ENCODE results near the gene SOBP.

Gene SOBP

GRCh38 chr6:107534571-107535141 is 44.7 kb downstream of the SOBP start:
- in situ Hi-C loops (cut with MboI; ENCODE audit: low pct_unique_long_range_greater_than_20kb, low sequenced_read_pairs, unreplicated experiment) = no loop called here
- DNase-seq (ENCODE audit: low spot score) = no peak
- TF ChIP-seq CTCF (IDR thresholded peaks at IDR 0.05; ENCODE audit: extremely low read depth, insufficient read depth, missing control alignments) = no peak

- DNase-seq (ENCODE audit: low spot score) = no peak
- TF ChIP-seq CTCF (IDR thresholded peaks at IDR 0.05; ENCODE audit: extremely low read depth, insufficient read depth, missing control alignments) = no peak
- in situ Hi-C loops (cut with MboI; ENCODE audit: low pct_unique_long_range_greater_than_20kb, low sequenced_read_pairs, unreplicated experiment) = no loop called here
Observed at GRCh38 chr6:107535626-107536025, 45.7 kb downstream of the SOBP start.

GRCh38 chr6:107536180-107536961 is 46.5 kb downstream of the SOBP start:
- no peak for DNase-seq (ENCODE audit: low spot score)
- TF ChIP-seq CTCF (IDR thresholded peaks at IDR 0.05; ENCODE audit: extremely low read depth, insufficient read depth, missing control alignments) = no peak
- in situ Hi-C loops (cut with MboI; ENCODE audit: low pct_unique_long_range_greater_than_20kb, low sequenced_read_pairs, unreplicated experiment) = no loop called here

GRCh38 chr6:107537559-107537958 is 47.6 kb downstream of the SOBP start:
- no peak for TF ChIP-seq CTCF (IDR thresholded peaks at IDR 0.05; ENCODE audit: extremely low read depth, insufficient read depth, missing control alignments)
- in situ Hi-C loops (cut with MboI; ENCODE audit: low pct_unique_long_range_greater_than_20kb, low sequenced_read_pairs, unreplicated experiment) = no loop called here
- DNase-seq (ENCODE audit: low spot score) = no peak

GRCh38 chr6:107538856-107539387 is 49.0 kb downstream of the SOBP start:
- DNase-seq (ENCODE audit: low spot score) = no peak
- in situ Hi-C loops (cut with MboI; ENCODE audit: low pct_unique_long_range_greater_than_20kb, low sequenced_read_pairs, unreplicated experiment) = no loop called here
- TF ChIP-seq CTCF (IDR thresholded peaks at IDR 0.05; ENCODE audit: extremely low read depth, insufficient read depth, missing control alignments) = no peak

- no peak for DNase-seq (ENCODE audit: low spot score)
- no peak for TF ChIP-seq CTCF (IDR thresholded peaks at IDR 0.05; ENCODE audit: extremely low read depth, insufficient read depth, missing control alignments)
- in situ Hi-C loops (cut with MboI; ENCODE audit: low pct_unique_long_range_greater_than_20kb, low sequenced_read_pairs, unreplicated experiment) = no loop called here
Observed at GRCh38 chr6:107539409-107539808, 49.5 kb downstream of the SOBP start.

Data from GM13977 (cell line).